ENCODE data around the gene GJA4. TPM values are rescaled to one million over a fixed set of nuclear protein-coding genes. Genes with fewer than 3 reads are reported as not detected.
"Not testable (repeated sequence)": the region's sequence is repeated elsewhere in the genome, so short reads cannot be mapped to it uniquely, and the experiment has no call there.

GJA4 gene
- polyA plus RNA-seq, 1 donor from 2014 or later: not detected

DNA sequence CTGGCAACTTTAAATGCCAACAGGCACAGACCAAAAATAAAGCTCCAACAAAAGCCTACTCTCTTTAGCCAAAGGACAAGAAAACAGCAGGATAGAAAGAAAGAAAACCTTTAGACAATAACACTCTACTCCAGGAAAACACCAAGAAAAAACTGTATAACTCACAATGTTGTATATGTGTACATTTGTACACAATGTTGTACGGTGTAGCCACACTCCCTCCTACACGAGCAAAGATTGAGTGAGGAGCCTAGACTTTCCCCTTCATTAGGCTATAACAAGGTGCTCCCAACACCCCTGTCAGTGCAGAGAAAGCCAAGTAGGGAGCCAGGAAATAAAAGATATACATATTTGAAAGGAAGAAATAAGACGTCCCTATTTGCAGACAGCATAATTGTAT lies 24.0 kb downstream of the GJA4 start:
- no peak for TF ChIP-seq SMC3 (conservative IDR thresholded peaks at IDR 0.05; ENCODE audit: poor library complexity)
- no peak for TF ChIP-seq CTCF (IDR thresholded peaks at IDR 0.05; ENCODE audit: poor library complexity, severe bottlenecking)
- TF ChIP-seq TAF1 (IDR thresholded peaks at IDR 0.05; ENCODE audit: low read depth): no peak
- TF ChIP-seq MXI1 (conservative IDR thresholded peaks at IDR 0.05; ENCODE audit: poor library complexity, severe bottlenecking): no peak
- TF ChIP-seq EP300 (conservative IDR thresholded peaks at IDR 0.05; ENCODE audit: poor library complexity, severe bottlenecking): no peak
- no peak for TF ChIP-seq REST (IDR thresholded peaks at IDR 0.05; ENCODE audit: borderline replicate concordance)
- no peak for TF ChIP-seq RAD21 (conservative IDR thresholded peaks at IDR 0.05)
- TF ChIP-seq EZH2 (IDR thresholded peaks at IDR 0.05; ENCODE audit: borderline replicate concordance, insufficient read depth, low read length, poor library complexity, severe bottlenecking): no peak
- TF ChIP-seq POLR2AphosphoS5 (IDR thresholded peaks at IDR 0.05): no peak
- Histone ChIP-seq H3K79me2 (replicated peaks; ENCODE audit: insufficient read depth, low read length) (no peaks in the 10 kb centered on the region), H3K9me3 (ENCODE audit: low read length) (no peaks in the 10 kb centered on the region), H3K27ac (ENCODE audit: low read length) (no peak overlapping the region), H3F3A (ENCODE audit: insufficient read depth, low read length, poor library complexity, severe bottlenecking) (no peaks in the 10 kb centered on the region), H3K9me2 (ENCODE audit: insufficient read depth, low read length) (no peaks in the 10 kb centered on the region), H3K27me3 (ENCODE audit: insufficient read depth, low read depth, low read length) (no peaks in the 10 kb centered on the region), H3K4me3 (ENCODE audit: low read length) (no peak overlapping the region), H3K9ac (ENCODE audit: low read length) (no peak overlapping the region), H3K4me2 (ENCODE audit: low read length) (no peak overlapping the region), H4K20me1 (ENCODE audit: insufficient read depth) (no peaks in the 10 kb centered on the region), H3K36me3 (ENCODE audit: insufficient read depth, low read length) (no peaks in the 10 kb centered on the region), H2AFZ (ENCODE audit: low read depth, low read length) (no peak overlapping the region)

- not testable (repeated sequence) for H3K79me2 ChIP-seq (replicated peaks; ENCODE audit: insufficient read depth, low read length); H3K9me2 ChIP-seq (ENCODE audit: insufficient read depth, low read length); H3K4me2 ChIP-seq (ENCODE audit: low read length); H3K36me3 ChIP-seq (ENCODE audit: insufficient read depth, low read length); H3F3A ChIP-seq (ENCODE audit: insufficient read depth, low read length, poor library complexity, severe bottlenecking); H3K9me3 ChIP-seq (ENCODE audit: low read length); H3K27me3 ChIP-seq (ENCODE audit: insufficient read depth, low read depth, low read length); H3K27ac ChIP-seq (ENCODE audit: low read length); H3K9ac ChIP-seq (ENCODE audit: low read length); H3K4me3 ChIP-seq (ENCODE audit: low read length); H2AFZ ChIP-seq (ENCODE audit: low read depth, low read length); H4K20me1 ChIP-seq (ENCODE audit: insufficient read depth)
Observed at GRCh38 chr1:34818862-34819261, 26.1 kb downstream of the GJA4 start.

- Histone ChIP-seq H3F3A (ENCODE audit: insufficient read depth, low read length, poor library complexity, severe bottlenecking) (no peaks in the 10 kb centered on the region), H3K4me2 (ENCODE audit: low read length) (no peak overlapping the region), H3K4me3 (ENCODE audit: low read length) (no peak overlapping the region), H3K9me3 (ENCODE audit: low read length) (no peaks in the 10 kb centered on the region), H2AFZ (ENCODE audit: low read depth, low read length) (no peak overlapping the region), H3K79me2 (replicated peaks; ENCODE audit: insufficient read depth, low read length) (no peaks in the 10 kb centered on the region), H3K27ac (ENCODE audit: low read length) (no peak overlapping the region), H3K36me3 (ENCODE audit: insufficient read depth, low read length) (no peaks in the 10 kb centered on the region), H4K20me1 (ENCODE audit: insufficient read depth) (no peaks in the 10 kb centered on the region), H3K27me3 (ENCODE audit: insufficient read depth, low read depth, low read length) (no peaks in the 10 kb centered on the region), H3K9ac (ENCODE audit: low read length) (no peak overlapping the region), H3K9me2 (ENCODE audit: insufficient read depth, low read length) (no peaks in the 10 kb centered on the region)
- TF ChIP-seq SMC3 (conservative IDR thresholded peaks at IDR 0.05; ENCODE audit: poor library complexity) (no peak), EP300 (conservative IDR thresholded peaks at IDR 0.05; ENCODE audit: poor library complexity, severe bottlenecking) (no peak), TAF1 (IDR thresholded peaks at IDR 0.05; ENCODE audit: low read depth) (no peak), POLR2AphosphoS5 (IDR thresholded peaks at IDR 0.05) (no peak)
Observed at GRCh38 chr1:34822202-34822601, 29.4 kb downstream of the GJA4 start.

Measured in neural cell (in vitro differentiated cells).